ENCODE data around the gene FAM117A.

DNA sequence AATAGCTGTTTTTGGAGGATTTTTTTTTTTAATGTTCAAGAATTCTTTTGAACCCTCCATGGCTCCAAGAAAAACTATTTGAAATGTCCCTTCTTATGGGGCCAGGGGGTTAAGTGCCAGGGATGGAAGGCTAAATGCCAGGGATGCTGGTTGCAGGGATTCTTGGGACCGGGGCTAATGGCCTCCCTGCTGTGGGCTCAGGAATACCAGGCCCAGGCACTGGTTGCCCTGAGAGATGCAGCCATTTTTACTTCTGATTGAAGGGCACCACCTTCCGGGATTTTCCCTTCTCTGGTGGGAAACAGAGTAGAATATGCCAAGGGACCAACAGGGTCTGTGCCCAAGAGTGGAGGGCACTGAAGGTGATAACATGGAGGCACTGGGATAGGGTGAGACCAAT is 13.6 kb upstream of the FAM117A start:
- TF ChIP-seq POLR2AphosphoS5 (IDR thresholded peaks at IDR 0.05; ENCODE audit: borderline replicate concordance, low read depth, low read length) = no peak
- TF ChIP-seq EZH2 (IDR thresholded peaks at IDR 0.05) = no peak
- no peak for TF ChIP-seq FOXP2 (optimal IDR thresholded peaks at IDR 0.05; ENCODE audit: control extremely low read depth, extremely low read length, insufficient read depth)

Data from SK-N-MC (cell line).